HG03095 (cell line): Measurements from ENCODE around the gene ITPR1.
A peak's percentile ranks its signal among the peaks of the same experiment; 100 is the strongest.
"Not testable (repeated sequence)": the region's sequence is repeated elsewhere in the genome, so short reads cannot be mapped to it uniquely, and the experiment has no call there.

Experiments
- ATAC-seq: cut with Tn5 transposase; IDR thresholded peaks from one replicate; pipeline ENCODE4 v1.9.1; 2021; ENCODE audit warnings: moderate library complexity; ENCODE audit not compliant: unreplicated experiment

Gene ITPR1

GRCh38 chr3:4753073-4753691 is 260.0 kb downstream of the ITPR1 start:
- no peak for ATAC-seq

- ATAC-seq: peak; percentile 70
Measured at GRCh38 chr3:4754180-4755086, 261.3 kb downstream of the ITPR1 start.

DNA sequence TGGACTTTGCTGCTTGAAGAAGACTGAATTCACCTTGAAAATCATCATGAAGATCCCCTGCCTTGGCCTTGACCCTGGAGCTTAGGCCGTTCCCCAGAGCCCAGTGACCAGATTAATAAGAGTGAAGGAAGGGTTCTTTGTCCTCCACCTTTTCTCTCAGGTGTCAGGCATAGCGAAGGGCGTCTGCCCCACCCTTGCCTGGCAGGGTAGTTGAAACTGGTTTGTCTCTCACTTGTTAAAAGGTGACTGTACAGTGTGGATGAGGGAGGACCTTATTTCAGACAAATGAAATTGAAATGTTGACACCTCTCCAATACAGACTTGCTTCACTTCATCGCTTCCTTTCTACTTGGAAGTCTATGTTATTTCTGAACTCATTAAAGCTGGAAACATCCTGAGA is 262.4 kb downstream of the ITPR1 start:
- ATAC-seq: no peak

DNA sequence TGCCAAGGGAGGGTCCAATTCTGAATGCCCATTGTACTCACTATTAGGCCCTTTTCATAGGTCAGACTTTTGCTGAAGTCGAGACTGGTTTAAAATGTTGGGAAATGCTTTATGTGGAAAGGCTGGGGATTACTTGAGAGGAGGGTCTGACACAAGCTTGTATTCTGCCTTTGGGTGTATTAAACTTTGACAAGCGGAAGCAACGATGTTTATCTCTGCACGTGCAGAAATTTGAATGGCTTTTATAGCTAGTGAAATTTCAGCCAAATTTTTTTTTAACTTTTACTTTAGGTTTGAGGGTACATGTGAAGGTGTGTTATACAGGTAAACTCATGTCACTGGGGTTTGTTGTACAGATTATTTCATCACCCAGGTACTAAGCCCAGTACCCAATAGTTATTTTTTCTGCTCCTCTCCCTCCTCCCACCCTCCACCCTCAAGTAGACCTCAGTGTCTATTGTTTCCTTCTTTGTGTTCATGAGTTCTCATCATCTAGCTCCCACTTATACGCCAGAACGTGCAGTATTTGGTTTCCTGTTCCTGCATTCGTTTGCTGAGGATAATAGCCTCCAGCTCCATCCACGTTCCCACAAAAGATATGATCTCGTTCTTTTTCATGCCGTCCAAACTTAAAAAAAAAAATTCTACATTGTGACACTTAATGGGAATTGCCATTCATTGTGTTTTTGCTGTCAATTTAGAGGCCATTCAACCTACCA is 263.1 kb downstream of the ITPR1 start:
- ATAC-seq: no peak

DNA sequence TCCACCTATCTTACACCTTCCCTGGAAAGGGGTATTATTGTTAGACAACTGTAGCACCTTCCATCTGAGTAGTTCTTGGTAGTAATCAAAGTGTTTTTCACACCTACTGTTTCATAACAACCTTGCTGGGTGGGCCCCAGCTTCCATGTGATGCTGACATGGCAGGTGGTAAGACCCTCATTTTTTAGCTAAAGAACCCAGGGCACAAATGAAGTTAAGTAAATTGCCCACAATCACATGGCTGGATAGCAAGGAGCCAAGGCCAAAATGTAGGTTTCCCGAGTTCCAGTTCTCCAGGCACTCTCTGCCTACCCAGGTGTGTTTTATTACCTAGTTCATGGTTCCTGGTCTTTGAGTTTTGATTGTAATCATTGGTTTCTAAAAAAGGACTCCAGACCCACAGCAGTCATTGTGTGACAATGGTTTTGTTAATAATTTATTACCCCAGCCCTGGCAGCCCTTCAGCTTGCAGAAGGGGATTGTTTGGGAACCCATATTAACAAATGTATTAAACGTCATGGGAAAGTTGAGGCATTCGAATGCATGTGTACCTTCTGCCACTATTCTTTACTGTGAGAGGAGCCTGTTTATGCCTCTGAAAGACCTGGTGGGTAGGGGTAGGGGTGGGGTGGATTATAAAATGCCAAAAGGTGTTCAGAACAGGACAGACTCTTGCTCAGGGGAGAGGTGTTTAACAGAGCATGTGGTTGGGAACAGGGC is 263.9 kb downstream of the ITPR1 start:
- ATAC-seq: peak; percentile 29

- ATAC-seq: no peak
Measured at GRCh38 chr3:4757575-4758248, 264.6 kb downstream of the ITPR1 start.

- no peak for ATAC-seq
Measured at GRCh38 chr3:4758249-4758860, 265.2 kb downstream of the ITPR1 start.

DNA sequence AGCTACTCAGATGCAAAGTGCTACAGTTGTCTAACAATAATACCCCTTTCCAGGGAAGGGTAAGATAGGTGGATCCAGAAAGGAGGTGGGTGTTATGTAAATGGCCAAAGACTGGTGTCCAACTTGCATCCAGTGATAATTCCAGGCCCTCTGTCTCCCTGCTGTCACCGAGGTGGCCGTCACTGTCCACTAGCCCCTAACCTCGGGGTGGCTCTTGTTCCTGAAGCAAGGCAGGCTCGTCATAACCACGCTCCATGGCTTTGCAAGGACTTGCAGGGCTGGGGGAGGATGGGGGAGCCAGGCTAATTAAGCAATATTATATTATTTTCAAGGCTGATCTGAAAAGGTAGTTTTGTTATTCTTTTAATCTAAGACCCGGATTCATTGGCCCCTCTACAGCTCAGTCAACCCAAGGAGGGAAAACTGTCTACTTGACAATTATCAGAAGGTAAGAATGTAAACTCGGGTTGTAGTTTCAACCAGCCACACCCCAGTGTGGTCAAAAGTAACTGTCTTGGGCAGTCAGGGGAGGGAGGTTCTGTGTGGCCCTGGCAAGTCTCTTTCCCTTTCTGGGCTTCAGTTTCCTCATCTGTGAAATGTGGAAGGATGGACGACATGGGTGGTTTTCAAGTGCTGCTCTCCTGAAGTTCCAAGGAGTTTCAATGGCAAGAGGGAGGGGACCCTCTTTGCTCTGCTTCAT is 266.0 kb downstream of the ITPR1 start:
- ATAC-seq: no peak

DNA sequence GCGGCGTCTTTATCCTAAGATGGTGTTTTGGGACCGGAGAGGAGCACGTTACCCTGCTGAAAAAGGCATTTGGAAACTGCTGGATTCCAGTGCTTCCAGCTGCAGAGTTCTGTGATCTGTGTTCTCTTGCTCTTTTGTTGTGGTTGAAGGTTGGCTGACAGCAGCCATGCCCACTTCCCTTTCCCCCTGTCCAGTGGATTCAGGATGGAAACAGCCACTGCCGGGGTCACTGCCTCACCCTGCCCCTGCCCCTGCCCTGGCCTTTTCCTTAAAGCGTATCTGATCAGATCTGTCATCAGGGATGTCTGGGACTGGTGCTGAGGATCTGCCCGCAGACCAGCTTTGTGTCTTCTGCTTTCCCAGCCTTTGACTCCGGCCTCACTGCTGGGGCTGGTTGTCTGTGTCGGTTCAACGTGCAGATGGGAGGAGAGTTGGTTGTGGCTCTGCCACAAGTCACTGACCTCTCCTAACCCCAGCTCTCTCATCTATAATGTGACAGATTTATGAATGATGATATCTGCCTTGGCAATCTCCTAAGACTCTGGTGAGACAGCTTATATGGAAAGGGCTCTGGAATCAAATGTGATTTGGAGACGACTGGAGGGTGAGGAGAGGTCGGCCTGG is 266.7 kb downstream of the ITPR1 start:
- ATAC-seq: no peak

DNA sequence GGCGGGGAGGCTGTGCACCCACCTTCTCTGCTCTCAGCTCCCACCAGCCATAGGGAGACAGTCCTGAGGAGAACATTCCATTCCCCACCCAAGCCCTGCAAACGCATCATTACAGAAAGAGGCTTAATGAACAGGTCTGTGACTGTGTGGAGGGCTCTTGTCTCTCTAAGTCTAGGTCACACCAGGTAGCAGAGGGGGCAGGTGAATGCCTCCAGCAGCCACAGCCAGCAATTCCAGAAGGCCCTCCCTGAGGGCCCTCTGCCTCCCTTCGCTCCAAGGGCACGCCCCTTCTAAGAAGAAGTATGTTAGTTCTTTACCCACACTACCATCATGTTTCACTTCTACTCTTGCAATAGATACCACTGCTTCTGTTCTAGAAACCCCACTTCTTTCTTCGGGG is 268.6 kb downstream of the ITPR1 start:
- no peak for ATAC-seq

DNA sequence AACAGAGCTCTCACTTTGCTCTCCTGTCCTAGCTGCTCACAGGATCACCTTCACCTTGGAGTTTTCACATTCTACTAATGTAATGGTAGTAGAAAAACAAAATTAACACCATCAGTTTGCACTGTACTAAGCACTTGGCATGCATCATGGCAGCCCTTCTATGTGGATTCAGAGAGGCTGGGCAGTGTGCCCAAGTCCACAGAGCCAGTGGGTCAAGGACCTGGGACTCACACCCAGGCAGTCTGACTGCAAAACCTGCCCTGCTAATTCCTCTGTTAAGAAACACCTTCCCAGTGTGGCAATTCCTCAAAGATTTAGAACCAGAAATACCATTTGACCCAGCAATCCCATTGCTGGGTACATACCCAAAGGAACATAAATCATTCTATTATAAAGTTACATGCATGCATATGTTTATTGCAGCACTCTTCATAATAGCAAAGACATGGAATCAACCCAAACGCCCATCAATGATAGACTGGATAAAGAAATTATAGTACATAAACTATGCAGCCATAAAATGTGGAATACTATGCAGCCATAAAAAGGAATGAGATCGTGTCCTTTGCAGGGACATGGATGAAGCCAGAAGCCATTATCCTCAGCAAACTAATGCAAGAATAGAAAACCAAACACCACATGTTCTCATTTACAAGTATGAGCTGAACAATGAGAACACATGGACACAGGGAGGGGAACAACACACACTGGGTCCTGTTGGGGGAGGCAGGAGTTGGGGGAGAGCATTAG is 269.5 kb downstream of the ITPR1 start:
- ATAC-seq: not testable (repeated sequence)

DNA sequence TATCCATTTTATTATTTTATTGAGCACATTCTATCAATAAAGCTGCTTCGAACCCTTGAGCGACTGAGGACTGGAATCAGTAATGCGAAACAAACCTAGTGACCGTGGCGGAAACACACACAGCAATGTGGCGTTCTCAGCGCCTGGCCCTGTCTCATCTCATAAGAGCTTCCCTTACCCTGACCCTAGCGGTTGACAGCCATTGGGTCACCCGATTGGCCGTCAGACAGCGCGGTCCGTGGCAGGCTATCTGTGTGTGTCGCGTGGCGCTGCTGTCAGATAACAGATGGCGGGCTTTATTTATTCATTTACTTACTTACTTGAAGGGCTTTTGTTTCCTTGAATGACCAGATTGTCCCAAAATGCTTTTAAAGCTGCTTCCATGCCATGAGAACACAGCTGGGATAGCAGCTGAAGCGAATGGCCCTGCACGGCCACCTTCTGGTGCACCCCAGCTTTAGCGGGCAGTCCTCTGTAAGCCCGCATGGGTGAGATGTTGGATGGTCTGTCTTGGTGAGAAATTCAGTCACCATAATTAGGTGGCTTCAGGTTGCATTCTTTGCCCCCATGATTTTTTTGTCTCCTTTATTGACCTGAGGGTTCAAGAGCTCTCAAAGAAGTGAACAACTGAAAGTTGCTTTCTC is 270.6 kb downstream of the ITPR1 start:
- ATAC-seq: no peak

DNA sequence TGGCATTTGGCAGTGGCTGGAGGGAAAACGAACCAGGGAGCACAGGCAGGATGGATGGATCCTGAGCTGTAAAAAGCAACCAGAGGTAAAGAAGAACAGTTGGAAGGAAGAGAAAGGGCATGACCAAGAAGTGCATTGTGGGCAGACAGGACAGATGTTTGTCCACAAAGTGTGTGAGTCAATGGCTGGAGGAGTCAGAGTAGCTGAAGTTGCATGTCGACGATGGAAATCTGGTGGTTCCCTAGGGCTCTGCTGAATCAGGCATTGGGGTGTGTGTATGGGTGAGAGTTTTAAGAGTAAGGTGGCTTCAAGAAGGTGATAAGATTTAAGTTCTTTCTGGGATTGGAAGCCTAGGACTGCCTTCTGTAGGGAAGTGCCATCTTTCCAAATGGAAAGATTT is 272.1 kb downstream of the ITPR1 start:
- no peak for ATAC-seq

DNA sequence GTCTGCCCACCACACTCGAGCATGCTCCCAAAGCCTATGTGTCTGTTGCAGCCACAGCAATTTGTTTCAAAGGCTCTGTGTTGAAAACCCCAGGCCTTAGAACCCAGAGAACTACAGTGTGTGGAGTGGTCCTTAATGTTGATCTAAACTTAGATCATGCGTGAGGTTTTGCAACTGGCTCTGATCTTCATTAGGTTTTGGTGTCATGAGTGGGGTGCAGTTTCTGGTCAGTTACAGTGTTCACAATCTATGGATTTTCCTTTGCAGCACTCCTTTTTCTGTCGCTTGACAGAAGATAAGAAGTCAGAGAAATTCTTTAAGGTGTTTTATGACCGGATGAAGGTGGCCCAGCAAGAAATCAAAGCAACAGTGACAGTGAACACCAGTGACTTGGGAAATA is 273.1 kb downstream of the ITPR1 start:
- ATAC-seq: no peak

- no peak for ATAC-seq
Measured at GRCh38 chr3:4766716-4767499, 273.8 kb downstream of the ITPR1 start.

DNA sequence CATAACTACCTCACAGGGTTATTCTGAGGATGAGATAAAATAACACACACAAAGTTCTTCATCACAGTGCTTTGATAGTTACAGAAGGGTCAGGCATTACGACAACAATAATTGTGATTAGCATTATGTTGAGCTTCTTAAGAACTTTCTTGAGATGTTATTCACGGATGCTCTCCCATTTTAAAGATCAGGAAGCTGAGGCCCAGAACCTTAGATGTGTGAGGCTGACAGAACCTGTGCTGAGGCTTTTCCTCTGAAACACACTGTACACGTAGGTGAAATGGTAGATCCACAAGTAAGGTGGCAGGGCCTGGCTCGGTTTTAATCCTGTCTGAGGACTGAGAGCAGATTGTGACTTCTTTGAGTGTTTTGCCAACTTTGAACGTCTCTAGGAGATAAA is 274.9 kb downstream of the ITPR1 start:
- no peak for ATAC-seq

- ATAC-seq: no peak
Measured at GRCh38 chr3:4768521-4768920, 275.4 kb downstream of the ITPR1 start.
